Ovary (tissue), 3 donors: ENCODE data around the gene MTUS2.

Experiments
- CTCF ChIP-seq, 3 donors: fragments of 450-650 bp in 2 of 3; fragments of 200-600 bp in 1 of 3; IDR thresholded peaks; one replicate each; pipeline versions ENCODE4 v1.5.1 to v1.8.0; 2016 to 2022; ENCODE audit warnings: antibody characterized with exemption in 3 of 3, mild to moderate bottlenecking in 1 of 3
- POLR2A ChIP-seq: fragments of 450-650 bp; IDR thresholded peaks from one replicate; pipeline ENCODE4 v1.6.1; 2017; ENCODE audit warnings: antibody characterized with exemption, mild to moderate bottlenecking, moderate library complexity
- donor health status: DM: no; HTN: no; CAD: no.

- TF ChIP-seq POLR2A = no peak
- TF ChIP-seq CTCF (IDR thresholded peaks at IDR 0.05) = no peak
These were observed 320.1 kb downstream of the MTUS2 start for GRCh38 chr13:29140277-29140676.
